Measurements from ENCODE around the gene CSMD2. TPM values are rescaled to one million over a fixed set of nuclear protein-coding genes. Genes with fewer than 3 reads are reported as not detected.

CSMD2 gene
- total and polyA plus RNA-seq, 2 of the 8 experiments (the other 6 are each of a cell fraction or from before 2014, with no cell fraction given), result 7.0 to 14.7 TPM

DNA sequence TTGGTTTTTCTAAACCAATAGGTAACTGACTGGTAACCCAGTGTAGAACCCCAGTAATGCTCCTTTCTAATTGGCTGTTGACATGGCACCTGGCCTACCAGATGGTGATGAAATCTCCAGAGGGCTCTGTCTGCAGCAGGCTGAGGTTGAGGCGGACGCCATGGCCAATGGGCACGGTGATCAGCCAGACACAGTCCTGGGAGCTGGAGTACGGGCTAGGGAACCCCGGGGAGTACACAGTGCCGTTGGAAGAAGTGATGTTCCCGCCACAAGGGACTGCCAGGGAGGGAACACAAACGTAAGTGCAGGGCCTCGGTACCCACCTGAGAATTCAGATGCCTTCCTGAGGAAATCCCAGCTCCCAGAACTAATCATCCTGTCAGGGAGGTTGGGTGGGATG, 562.8 kb downstream of the CSMD2 start:
- Histone ChIP-seq H2AK5ac (ENCODE audit: low read depth, low read length) (no peak overlapping the region), H2AFZ (ENCODE audit: low read length) (no peak overlapping the region), H3K79me2 (ENCODE audit: control insufficient read depth in 1 of 2, insufficient read depth in 2 of 2, low read length in 2 of 2) (no peaks in the 10 kb centered on the region), H3K9ac (replicated peaks in 1 of 4; ENCODE audit: extremely low read depth in 1 of 4, low read depth in 3 of 4, low read length in 3 of 4) (no peak overlapping the region), H4K91ac (replicated peaks; ENCODE audit: insufficient read length, low read length) (no peak overlapping the region), H2BK15ac (ENCODE audit: low read length) (no peak overlapping the region), H4K8ac (ENCODE audit: extremely low read depth, insufficient read depth, low read length) (no peak overlapping the region), H3K23me2 (ENCODE audit: low read depth, low read length) (no peaks in the 10 kb centered on the region), H2BK5ac (ENCODE audit: low read depth, low read length) (no peak overlapping the region), H3K14ac (ENCODE audit: insufficient read length) (no peak overlapping the region), H4K20me1 (replicated peaks in 1 of 2; ENCODE audit: control insufficient read depth in 1 of 2, insufficient read depth in 2 of 2, low read length in 2 of 2) (no peaks in the 10 kb centered on the region), H3K4ac (replicated peaks; ENCODE audit: insufficient read length, low read depth, low read length) (no peak overlapping the region), H3K9me3 (ENCODE audit: insufficient read depth in 2 of 2, low read depth in 1 of 2, low read length in 1 of 2) (no peaks in the 10 kb centered on the region), H3K4me1 (replicated peaks in 1 of 4; ENCODE audit: control insufficient read depth in 3 of 4, insufficient read depth in 4 of 4, low read length in 3 of 4) (no peaks in the 10 kb centered on the region), H3K56ac (replicated peaks; ENCODE audit: insufficient read length, low read depth, low read length) (no peak overlapping the region), H3K4me3 (ENCODE audit: extremely low read depth in 1 of 4, insufficient read depth in 2 of 4, low read depth in 3 of 4, low read length in 4 of 4) (no peak overlapping the region), H3K23ac (ENCODE audit: insufficient read length) (no peak overlapping the region), H3K36me3 (ENCODE audit: control insufficient read depth in 2 of 4, insufficient read depth in 4 of 4, low read length in 3 of 4) (peaks cover 0 to 7% (median 0%) of the 10 kb centered on the region in 4 experiments; a peak in 2 of 8 replicates), H3K18ac (ENCODE audit: extremely low read depth, low read length) (no peak overlapping the region), H3K27me3 (replicated peaks in 1 of 4; ENCODE audit: control insufficient read depth in 3 of 4, extremely low read depth in 1 of 4, insufficient read depth in 3 of 4, low read length in 3 of 4) (no peaks in the 10 kb centered on the region), H3K79me1 (ENCODE audit: low read depth, low read length) (no peaks in the 10 kb centered on the region), H3K4me2 (ENCODE audit: insufficient read depth in 1 of 2, low read depth in 2 of 2, low read length in 2 of 2) (no peak overlapping the region), H4K5ac (ENCODE audit: insufficient read length, low read depth, low read length) (no peak overlapping the region), H2BK120ac (replicated peaks; ENCODE audit: low read depth, low read length) (no peak overlapping the region), H2BK20ac (ENCODE audit: low read length) (no peak overlapping the region), H3K27ac (ENCODE audit: low read depth, low read length) (no peak overlapping the region), H2BK12ac (ENCODE audit: low read depth, low read length) (no peak overlapping the region)
- FAIRE-seq (no peak), DNase-seq (ENCODE audit: low read depth in 1 of 2, low spot score in 2 of 2) (no peak)
- POLR2A ChIA-PET (ENCODE audit: partially characterized antibody), result no interaction called here
- 87% methylated on average over 9 of the region's 9 CpGs; no CpG with 5 or more reads in 1 of the 2 experiments for WGBS, 2 experiments (ENCODE audit: extremely low coverage in 1 of 2, insufficient coverage in 1 of 2, insufficient read length in 1 of 2, insufficient replicate concordance in 2 of 2, low coverage in 1 of 2, low lambda C conversion rate in 2 of 2, missing lambda C conversion rate in 1 of 2)
- CTCF ChIA-PET (ENCODE audit: partially characterized antibody), result interaction anchor here (0.8 to 1.5 kb wide), 3 partner anchors 13 to 133 kb away, joined by 3 to 7 read pairs (median 3); no protein-coding TSS in a partner anchor
- TF ChIP-seq BCL11A (IDR thresholded peaks at IDR 0.05; ENCODE audit: low read depth in 2 of 2, low read length in 2 of 2) (no peak), FOSL1 (IDR thresholded peaks at IDR 0.05; ENCODE audit: insufficient read depth, low read depth, low read length) (no peak), GTF2F1 (IDR thresholded peaks at IDR 0.05; ENCODE audit: borderline replicate concordance, low read depth, low read length) (no peak), SIX5 (IDR thresholded peaks at IDR 0.05; ENCODE audit: low read depth, low read length) (no peak), CTBP2 (IDR thresholded peaks at IDR 0.05; ENCODE audit: borderline replicate concordance, insufficient read depth, insufficient read length, low read length) (no peak), RAD21 (IDR thresholded peaks at IDR 0.05 in 1 of 2, conservative IDR thresholded peaks at IDR 0.05 in 1 of 2; ENCODE audit: low read depth in 2 of 2, low read length in 2 of 2) (no peak), TBP (IDR thresholded peaks at IDR 0.05; ENCODE audit: low read depth, low read length) (no peak), RNF2 (IDR thresholded peaks at IDR 0.05; ENCODE audit: borderline replicate concordance, low read depth, low read length, missing control alignments, poor library complexity, severe bottlenecking) (no peak), GABPA (IDR thresholded peaks at IDR 0.05; ENCODE audit: borderline replicate concordance, insufficient read depth, low read length) (no peak), TEAD4 (IDR thresholded peaks at IDR 0.05; ENCODE audit: low read depth, low read length) (no peak), RXRA (IDR thresholded peaks at IDR 0.05; ENCODE audit: insufficient read depth, low read depth, low read length) (no peak), JUN (IDR thresholded peaks at IDR 0.05; ENCODE audit: low read depth, low read length) (no peak)
- TF ChIP-seq, protein P1, sequence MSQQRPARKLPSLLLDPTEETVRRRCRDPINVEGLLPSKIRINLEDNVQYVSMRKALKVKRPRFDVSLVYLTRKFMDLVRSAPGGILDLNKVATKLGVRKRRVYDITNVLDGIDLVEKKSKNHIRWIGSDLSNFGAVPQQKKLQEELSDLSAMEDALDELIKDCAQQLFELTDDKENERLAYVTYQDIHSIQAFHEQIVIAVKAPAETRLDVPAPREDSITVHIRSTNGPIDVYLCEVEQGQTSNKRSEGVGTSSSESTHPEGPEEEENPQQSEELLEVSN (IDR thresholded peaks at IDR 0.05), result no peak
